HG03460 (cell line): ENCODE measurements around the gene SENP7.
"Not testable (repeated sequence)": the region's sequence is repeated elsewhere in the genome, so short reads cannot be mapped to it uniquely, and the experiment has no call there.

Experiments used
- ATAC-seq: cut with Tn5 transposase; IDR thresholded peaks from one replicate; pipeline ENCODE4 v1.9.1; 2021; ENCODE audit not compliant: unreplicated experiment

SENP7 gene

DNA sequence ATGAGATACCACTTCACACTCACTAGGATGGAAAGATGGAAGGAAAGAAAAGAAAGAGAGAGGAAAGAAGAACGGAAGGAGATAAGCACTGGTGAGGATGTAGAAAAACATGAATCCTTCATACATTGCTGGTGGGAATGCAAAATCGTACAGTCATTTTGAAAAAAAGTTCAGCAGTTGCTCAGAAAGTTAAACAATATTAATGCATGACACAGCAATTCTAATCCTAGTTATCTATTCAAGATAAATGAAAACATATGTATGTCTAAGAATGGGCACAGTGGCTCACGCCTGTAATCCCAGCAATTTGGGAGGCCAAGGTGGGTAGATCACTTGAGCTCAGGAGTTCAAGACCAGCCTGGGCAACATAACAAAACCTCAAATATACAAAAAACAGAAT is 59.1 kb downstream of the SENP7 start:
- no peak for ATAC-seq

DNA sequence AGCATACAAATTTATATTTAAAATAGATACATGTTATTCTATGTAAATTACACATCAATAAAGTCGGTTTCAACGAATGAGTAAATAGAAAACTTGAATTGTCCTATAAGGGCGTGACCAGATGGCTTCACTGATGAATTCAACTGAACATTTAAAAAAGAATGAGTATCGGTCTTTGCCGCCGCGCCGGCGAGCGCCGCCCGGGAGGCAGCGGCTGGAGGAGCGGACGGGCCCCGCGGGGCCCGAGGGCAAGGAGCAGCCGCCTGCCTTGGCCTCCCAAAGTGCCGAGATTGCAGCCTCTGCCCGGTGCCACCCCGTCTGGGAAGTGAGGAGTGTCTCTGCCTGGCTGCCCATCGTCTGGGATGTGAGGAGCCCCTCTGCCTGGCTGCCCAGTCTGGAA is 74.4 kb downstream of the SENP7 start:
- ATAC-seq: not testable (repeated sequence)

DNA sequence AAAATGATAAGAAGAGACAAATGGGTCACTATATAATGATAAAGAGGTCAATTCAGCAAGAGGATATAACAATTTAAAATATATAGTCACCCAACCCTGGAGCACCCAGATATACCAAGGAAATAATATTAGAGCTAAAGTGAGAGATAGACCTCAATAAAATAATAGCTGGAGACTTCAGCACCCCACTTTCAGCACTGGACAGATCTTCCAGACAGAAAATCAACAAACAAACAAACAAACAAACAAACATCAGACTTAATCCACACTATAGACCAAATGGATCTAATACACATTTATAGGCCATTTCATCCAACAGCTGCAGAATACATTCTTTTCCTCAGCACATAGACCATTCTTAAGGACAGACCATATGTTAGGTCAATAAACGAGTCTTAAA is 79.4 kb downstream of the SENP7 start:
- ATAC-seq: no peak

DNA sequence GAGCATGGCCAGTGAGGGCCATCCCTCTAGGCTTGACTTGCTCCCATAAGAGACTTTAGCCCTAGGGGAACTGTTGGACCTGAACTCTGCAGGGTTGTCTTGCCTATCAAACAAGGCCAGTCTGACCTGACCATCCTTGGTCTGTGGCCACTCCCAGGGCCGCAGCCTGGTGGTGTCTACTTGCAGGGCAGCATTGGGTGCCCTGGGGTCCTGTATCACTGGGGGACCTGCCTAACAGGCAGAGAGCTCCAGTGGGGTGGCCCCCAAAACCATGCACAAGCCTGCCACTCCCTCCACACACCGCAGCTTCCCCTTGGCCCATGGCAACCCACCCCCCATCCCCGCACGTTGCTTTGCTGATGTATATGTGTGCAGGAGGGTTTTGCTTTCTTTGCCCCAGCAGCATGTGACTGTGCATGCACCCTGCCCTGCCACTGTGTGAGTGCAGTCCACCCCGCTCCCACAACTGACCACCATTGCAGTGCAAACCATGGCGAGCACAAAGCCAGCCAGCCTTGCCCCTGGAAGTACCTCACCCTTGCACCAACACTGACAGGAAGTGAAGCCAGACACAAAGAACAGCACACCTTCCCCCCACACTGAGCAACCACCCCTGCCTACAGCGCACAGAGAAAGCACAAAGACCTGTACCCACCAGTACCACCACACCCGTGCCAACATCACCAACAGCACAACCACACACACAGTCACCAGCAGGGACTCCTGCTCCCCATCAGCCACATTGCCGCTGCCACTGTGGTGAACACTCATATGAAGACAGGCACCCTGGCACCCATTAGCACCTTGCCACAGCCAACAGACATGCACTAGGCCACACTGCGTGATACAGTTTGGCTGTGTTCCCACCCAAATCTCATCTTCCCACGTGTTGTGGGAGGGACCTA is 88.8 kb downstream of the SENP7 start:
- no peak for ATAC-seq

DNA sequence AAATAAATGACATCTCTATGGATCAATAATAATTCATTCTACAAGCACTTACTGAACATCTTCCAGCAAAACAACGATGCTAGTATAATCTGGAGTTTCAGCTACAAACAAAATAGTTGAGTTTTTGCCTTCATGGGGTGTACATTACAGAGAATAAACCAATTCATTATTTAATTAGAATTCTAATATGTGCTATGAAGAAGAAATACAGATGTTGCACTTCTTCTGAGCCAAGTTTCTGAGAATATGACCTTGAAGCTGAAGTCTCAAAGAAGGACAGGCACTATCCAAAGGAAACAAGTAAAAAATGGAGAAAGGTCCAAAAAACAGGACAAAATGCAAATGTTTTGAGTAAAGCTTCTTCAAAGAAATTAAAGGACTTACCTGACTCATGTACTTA is 94.2 kb downstream of the SENP7 start:
- no peak for ATAC-seq

DNA sequence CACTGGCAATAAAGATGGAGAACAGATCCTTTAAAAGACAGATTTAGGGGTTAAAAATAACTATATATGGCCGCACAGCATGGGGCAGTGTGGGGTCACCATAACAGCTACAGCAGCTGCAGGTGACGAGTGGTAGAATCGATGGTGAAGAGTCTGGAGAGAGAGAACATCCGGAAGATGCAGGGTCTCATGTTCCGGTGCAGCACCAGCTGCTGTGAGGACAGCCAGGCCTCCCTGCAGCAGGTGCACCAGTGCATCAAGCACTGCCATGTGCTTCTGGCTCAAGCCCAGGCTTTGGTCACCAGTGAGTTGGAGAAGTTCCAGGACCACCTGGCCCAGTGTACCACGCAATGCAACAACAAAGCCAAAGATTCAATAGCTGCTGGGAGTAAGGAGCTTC is 98.9 kb downstream of the SENP7 start:
- no peak for ATAC-seq

DNA sequence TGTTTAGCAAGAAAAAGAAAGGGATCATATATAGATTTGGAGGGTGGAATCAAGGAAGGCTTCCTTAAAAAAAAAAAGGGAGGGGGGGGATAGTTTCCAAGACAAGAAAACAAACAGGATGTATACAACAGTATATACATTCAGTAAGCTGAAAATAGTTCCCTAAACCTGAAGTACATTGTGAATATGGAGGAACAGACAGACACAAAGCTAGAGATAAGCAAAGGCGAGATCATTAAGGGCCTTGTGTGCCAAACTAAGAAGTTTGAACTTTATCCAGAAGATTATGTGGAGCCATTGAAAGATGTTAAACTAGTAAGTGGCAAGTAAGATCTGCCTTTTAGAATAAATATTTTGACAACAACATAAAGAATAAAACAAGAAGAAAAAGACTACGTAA is 99.4 kb downstream of the SENP7 start:
- no peak for ATAC-seq

DNA sequence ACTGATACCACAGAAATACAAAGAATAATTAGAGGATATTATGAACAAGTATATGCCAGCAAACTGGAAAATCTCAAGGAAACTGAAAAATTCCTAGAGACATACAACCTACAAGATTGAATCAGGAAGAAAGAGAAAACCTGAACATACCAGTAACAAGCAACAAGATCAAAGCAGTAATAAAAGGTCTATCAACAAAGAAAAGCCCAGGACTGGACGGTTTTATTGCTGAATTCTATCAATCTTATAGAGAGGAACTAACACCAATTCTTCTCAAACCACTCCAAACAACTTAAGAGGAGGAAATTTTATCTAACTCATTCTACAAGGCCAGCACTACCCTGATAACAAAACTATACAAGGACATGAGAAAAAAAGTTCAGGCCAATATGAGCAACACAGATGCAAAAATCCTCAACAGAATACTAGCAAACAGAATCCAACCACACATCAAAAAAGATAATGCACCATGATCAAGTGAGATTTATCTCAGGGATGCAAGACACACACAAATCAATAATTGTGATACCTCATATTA is 121.5 kb downstream of the SENP7 start:
- ATAC-seq: no peak

DNA sequence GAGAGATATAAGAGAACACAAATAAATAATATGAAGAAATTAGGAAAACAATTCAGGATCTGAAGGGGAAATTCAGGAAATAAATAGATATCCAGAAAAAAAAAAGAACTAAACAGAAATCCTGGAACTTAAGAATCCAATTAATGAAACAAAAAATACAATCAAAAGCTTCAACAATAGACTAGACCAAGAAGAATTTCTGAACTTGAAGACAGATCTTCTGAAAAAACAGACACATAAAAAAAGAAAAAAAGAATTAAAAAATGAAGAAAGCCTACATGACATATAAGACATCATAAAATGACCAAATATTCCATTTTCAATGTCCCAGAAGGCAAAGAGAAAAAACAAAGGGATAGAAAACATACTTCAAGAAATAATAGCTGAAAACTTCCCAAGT is 124.3 kb downstream of the SENP7 start:
- no peak for ATAC-seq

DNA sequence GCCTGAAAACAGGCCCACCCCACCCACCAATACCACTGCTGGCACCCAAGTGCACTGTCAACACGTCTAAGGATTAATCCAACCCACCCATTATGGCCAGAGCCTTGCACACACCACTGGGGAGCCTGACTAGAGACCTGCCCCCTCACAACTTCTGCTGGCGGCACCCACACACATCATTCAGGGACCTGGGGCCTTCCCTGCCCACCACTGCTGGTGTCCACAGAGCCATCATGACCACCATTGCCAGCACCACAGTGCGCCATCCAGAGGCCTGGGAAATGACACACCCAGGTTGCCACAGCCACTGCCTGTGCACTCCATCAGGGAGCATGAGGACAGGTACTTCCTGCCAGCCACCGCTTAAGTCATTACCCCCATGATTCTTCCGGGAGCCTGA is 125.7 kb downstream of the SENP7 start:
- no peak for ATAC-seq

DNA sequence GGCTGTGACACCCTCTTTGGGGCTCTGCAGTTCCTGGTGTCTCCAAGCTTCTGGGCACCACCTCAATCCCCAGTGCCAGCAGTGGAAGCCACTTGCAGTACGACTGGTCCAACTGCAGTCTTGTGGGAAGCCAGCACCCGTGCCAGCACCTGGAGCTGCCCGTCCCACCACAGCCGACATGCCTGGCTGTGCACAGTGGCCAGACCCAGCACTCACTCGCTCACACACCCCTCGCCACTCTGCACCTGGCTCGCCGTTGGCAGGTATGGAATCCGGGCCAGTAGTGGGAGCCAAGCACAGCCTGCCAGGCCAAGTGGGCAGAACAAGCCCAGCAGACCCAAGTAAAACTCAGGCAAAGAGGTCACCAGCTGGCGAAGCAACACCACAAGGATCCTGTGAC is 128.6 kb downstream of the SENP7 start:
- no peak for ATAC-seq

DNA sequence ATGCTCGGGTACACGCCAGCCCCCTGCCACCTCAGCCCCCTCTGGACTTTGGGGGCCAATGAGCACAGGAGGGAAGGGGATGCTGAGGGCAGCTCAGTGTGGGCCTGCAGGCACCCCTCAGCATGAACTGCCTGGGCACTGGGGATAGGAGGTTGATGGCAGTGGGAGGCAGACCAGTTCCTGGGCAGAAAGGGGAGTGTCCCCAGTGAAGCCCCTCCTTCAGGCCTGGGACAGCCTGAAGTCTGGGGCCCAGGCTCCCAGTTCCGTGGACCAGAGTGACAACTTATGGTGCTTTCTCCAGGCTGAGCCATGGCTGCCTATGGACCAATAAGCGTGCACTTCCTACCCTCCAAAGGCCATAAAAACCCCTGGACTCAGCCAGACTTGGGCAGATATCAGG is 129.4 kb downstream of the SENP7 start:
- no peak for ATAC-seq

DNA sequence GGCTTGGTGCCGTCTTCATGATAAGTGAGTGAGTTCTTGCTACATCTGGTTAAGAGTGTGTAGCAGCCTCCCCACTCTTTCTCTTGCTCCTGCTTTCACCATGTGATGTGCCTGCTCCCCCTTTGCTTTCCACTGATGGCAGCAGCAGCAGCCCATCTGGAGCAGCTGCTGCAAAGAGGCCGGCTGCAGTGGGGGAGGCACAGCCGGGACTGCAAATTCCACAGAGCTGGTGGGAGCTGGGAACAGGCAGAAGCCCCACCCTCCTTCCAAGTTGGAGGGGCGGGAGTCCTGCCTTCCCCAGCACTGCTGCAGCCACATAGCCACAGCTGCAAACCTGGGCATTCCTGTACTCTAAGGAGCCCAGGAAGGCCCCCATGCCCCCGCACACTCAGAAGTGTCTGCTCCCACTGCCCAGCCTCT is 129.8 kb downstream of the SENP7 start:
- ATAC-seq: no peak

DNA sequence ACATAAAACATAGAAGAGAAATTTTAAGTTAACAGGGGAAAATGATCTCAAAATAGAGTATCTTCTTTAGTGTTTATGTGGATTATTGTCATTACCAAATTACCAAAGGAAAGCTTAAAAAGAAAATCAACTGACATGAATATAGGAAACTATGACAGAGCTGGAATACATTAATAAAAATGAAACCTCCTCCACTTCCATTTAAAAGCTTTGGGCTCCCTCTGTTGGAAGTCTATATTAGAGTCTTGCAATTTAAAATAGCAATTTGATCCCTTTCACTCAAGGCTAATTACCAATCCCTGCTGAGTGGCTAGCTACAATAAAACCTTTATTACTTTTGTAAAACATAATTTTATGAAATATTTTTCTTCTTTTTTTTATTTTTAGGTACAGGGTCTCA is 131.2 kb downstream of the SENP7 start:
- ATAC-seq: no peak

DNA sequence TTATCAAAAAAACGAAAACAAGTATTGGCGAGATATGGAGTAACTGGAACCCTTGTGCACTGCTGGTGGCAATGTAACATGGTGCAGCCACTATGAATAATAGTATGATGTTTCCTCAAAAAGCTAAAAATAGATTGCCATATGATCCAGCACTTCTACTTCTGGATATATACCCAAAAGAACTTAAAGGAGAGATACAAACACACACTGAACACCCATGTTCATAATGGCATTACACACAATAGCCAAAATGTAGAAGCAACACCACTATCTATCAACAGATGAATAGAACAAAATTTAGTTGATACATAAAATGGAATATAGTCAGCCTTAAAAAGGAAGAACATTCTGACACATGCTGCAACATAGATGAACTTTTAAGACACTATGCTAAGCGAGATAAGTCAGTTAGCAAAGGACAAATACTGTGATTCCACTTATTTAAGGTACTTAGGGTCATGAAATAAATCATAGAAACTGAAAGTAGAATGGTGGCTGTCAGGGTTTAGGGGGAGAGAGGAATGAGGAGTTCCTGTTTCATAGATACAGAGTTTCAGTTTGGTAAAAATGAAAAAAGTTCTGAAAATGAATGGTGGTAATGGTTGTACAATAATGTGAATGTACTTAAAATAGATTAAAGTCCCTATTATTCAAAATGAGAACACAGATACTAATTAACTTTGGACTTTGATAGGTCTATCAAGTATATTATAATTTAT is 133.2 kb downstream of the SENP7 start:
- peak; percentile 96 for ATAC-seq

DNA sequence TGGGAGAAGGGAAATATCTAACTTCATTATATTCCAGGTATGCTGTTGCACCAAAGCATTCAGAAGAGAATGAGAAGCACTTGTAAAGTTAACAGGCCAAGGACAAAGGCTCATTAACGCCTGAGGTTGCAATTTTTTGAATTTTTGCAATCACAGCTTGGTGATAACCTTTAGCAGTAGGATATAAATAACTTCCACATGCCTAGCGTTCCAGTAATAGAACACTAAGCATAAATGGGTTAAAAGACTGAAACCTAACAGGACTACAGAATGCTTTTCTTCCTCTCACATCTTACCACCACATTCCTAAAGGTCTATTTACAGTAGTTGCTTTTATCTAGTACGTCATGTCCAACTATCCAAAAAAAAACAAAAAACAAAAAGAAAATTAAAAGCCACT is 135.2 kb downstream of the SENP7 start:
- no peak for ATAC-seq

DNA sequence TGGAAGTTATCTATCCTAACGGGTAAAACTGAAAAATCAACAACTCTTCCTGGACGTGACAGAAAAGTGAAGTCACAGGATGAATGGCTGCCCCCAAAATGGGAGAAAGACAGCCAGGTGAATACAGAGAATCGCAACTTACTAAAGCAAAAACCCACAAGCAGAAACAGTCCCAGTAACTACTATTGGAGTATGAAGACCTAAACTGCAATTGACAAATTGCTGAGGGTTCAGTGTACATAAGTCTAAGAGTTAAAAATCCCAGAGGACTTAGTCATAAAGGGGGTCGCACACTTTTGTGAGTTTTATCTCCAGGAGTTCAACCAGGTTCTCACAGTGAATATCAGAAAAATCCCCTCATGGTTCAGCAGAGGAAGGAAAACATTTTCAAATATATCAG is 135.8 kb downstream of the SENP7 start:
- no peak for ATAC-seq

DNA sequence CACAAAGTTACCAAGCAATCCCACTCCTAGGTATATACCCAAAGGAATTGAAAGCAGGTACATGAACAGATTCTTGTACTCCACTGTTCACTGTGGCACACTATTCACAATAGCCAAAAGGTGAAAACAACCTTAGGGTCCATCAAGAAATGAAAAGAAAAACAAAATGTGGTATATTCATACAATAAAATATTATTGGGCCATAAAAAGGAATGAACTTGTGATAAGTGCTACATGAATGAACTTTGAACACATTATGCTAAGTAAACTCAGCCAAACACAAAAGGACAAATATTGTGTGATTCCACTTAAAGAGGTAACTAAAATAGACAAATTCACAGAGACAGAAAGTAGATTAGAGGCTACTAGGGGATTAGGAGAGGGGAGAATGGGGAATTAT is 137.4 kb downstream of the SENP7 start:
- no peak for ATAC-seq

DNA sequence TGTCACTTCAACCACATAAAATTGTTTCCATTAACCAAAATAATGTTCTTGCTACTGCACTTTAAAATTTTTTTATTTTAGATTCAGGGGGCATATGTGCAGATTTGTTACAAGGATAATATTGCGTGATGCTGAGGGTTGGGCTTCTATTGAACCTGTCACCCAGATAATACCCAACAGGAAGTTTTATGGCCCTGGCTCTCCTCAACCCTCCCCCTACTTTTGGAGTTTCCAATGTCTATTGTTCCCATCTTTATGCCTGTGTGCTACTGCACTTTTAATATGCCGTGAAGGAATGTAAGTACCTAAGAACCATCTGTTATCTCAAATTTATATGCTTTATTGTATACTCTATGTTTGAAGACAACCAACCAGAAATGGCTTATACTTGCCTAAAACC is 150.6 kb downstream of the SENP7 start:
- no peak for ATAC-seq

DNA sequence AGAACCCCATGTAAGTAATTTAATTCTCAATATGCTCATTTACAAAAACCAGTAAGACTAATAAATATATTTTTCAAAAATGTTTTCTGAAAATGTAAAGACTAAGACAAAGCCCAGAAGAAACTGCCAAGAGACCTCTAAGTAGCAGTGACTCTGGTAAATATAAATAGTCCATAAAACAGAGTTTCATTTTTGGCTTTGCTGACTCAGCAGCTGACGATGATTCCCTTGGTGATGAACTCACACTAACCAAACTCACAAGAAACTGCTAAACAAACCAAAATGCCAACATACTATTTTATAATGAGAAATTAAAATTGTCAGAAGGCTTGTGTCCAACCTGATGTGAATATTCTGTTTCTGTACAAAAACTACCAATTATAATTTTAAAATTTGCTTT is 161.2 kb downstream of the SENP7 start:
- ATAC-seq: no peak

DNA sequence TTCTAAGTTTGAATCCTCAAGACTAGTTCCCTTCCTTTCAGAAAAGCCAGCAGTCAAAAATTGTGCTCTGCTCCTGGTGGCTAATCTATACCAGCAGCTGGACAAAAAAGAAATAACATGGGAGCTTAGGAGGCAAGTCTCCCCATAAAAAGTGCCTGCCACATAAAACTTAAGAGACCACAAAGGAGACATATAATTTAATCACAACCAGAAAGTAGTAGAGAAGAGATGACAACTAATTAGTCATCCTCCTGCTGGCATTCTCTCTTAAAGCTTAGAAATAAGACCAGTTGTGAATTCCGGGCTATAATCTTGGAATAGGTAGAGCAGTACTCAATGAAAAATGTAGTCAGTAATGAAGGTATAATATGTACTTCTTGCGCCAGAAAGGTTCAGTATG is 172.4 kb downstream of the SENP7 start:
- ATAC-seq: no peak

DNA sequence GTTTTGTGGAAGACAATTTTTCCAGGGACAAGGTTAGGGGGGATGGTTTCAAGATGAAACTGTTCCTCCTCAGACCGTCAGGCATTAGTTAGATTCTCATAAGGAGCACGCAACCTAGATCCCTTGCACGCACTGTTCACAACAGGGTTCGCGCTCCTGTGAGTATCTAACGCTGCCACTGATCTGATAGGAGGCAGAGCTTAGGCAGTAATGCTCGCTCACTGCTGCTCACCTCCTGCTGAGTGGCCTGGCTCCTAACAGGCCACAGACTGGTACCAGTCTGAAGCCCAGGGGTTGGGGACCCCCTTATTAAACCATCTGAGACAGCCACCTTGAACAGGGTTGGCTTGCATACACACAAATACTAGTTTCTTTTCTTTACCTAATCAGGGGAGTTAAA is 179.1 kb downstream of the SENP7 start:
- no peak for ATAC-seq
